ENCODE results near the gene ZBTB4.
"Not testable (repeated sequence)": the region's sequence is repeated elsewhere in the genome, so short reads cannot be mapped to it uniquely, and the experiment has no call there.

Gene ZBTB4

DNA sequence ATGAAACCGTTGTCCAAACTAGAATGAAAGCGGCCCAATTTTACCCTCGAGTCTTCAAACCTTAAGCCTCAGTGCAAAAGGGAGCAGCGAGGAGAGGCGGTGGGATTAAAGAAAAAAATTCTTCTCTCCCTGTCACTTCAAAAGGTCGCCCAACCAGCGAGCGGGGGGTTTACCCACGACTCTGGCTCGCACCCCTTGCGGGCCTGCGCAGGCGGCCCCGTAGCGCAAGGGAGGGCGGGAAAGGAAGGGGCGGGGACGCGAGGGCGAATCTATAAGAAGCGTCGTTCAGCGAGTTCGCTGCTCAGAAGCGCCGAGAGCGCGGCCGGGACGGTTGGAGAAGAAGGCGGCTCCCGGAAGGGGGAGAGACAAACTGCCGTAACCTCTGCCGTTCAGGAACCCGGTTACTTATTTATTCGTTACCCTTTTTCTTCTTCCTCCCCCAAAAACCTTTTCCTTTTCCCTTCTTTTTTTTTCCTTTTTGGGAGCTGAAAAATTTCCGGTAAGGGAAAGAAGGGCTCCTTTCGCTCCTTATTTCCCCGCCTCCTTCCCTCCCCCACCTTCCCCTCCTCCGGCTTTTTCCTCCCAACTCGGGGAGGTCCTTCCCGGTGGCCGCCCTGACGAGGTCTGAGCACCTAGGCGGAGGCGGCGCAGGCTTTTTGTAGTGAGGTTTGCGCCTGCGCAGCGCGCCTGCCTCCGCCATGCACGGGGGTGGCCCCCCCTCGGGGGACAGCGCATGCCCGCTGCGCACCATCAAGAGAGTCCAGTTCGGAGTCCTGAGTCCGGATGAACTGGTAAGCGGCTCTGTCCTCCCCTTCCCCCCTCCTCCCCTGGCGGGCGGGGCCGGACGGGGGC, 4.9 kb upstream of the ZBTB4 start, which contains the start of gene POLR2A:
POLR2A (plus strand) TSS at position 300 of the 852 bp plus-strand sequence.
- no peak for TF ChIP-seq CTCF (IDR thresholded peaks at IDR 0.05; ENCODE audit: low read depth, low read length, missing control alignments)
- peak; percentile 92 for DNase-seq (ENCODE audit: low read depth)
- in situ Hi-C loops (cut with HindIII; ENCODE audit: low sequenced_read_pairs) = no loop called here
- peak within 1 kb of the TSS; percentile 84 for H3K4me3 ChIP-seq (ENCODE audit: low read depth, low read length)

DNA sequence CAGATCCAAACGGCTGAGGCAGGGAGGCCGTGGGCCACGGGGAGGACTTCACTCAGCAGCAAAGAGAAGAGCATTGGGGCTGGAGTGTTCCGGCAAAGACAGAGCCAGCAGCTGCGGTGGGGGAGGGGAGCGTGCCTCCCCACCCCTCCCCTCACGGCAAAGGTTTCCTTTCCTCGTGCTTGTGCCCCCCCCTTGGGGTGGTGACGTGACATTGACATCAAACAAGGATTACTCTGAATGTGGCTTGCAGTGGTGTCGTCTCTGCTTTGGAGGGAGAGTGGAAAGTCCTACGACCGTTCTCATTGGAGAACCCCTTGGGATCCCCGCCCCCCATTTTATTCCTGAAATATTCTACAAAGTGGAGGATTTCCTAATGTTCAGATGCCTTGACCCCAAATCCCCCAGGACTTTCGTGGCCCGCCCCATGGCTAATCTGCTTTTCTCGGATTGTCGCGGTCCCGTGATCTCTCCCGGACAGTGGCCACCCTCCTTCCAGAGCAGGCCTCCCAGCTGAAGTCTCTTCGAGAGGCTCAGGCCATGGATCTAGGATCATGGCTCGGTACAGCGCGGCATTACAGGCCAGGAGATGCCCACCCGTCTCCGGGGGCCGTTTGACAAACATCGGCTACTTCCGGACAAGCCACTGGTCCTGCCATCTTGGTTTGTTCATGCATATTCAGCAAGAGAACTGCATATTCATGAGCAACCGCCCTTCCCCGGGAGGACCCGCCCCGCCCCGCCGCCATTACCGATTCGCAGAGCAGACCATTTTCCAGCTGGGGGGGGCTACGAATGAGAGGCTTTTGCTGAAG, 4.0 kb upstream of the ZBTB4 start:
- in situ Hi-C loops (cut with HindIII; ENCODE audit: low sequenced_read_pairs) = no loop called here
- DNase-seq (ENCODE audit: low read depth) = peak; percentile 76
- TF ChIP-seq CTCF (IDR thresholded peaks at IDR 0.05; ENCODE audit: low read depth, low read length, missing control alignments) = no peak
- H3K4me3 ChIP-seq (ENCODE audit: low read depth, low read length) = peak overlapping the region; percentile 84

GRCh38 chr17:7482742-7483088, 3.3 kb upstream of the ZBTB4 start:
- peak overlapping the region; percentile 84 for H3K4me3 ChIP-seq (ENCODE audit: low read depth, low read length)
- DNase-seq (ENCODE audit: low read depth); in situ Hi-C loops (cut with HindIII; ENCODE audit: low sequenced_read_pairs): not testable (repeated sequence)

DNA sequence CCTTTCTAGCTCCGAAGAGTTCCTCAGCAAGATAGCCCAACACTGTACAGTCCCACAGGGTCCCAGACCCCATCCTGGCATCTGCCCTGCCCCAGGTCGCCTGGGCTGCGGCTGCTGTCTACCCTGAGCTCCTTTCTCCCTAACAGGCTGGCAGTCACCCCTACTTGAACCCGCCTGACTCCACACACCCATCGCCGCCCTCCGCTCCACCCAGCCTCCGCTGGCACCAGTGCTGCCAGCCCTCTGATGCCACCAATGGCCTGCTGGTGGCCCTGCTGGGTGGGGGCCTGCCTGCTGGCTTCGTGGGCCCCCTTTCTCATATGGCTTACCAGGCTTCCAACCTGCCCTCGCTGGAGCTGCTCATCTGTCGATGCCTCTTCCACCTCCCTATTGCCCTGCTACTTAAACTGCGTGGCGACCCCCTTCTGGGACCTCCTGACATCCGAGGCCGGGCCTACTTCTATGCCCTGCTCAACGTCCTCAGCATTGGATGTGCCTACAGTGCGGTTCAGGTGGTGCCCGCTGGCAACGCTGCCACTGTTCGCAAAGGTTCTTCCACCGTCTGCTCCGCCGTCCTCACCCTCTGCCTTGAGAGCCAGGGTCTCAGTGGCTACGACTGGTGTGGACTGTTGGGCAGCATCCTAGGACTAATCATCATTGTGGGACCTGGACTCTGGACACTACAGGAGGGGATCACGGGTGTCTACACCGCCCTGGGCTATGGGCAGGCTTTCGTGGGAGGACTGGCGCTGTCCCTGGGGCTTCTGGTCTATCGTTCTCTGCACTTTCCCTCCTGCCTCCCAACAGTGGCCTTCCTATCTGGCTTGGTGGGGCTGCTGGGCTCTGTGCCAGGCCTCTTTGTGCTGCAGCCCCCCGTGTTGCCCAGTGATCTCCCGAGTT, 2.7 kb upstream of the ZBTB4 start:
- in situ Hi-C loops (cut with HindIII; ENCODE audit: low sequenced_read_pairs); DNase-seq (ENCODE audit: low read depth); H3K4me3 ChIP-seq (ENCODE audit: low read depth, low read length): not testable (repeated sequence)

GRCh38 chr17:7481275-7481674, 1.8 kb upstream of the ZBTB4 start, which contains the start of gene SLC35G6:
Gene SLC35G6, plus strand, starts transcription at chr17:7481446. Its CDS starts 71 bp downstream, at chr17:7481517.
- DNase-seq (ENCODE audit: low read depth); H3K4me3 ChIP-seq (ENCODE audit: low read depth, low read length); in situ Hi-C loops (cut with HindIII; ENCODE audit: low sequenced_read_pairs): not testable (repeated sequence)

DNA sequence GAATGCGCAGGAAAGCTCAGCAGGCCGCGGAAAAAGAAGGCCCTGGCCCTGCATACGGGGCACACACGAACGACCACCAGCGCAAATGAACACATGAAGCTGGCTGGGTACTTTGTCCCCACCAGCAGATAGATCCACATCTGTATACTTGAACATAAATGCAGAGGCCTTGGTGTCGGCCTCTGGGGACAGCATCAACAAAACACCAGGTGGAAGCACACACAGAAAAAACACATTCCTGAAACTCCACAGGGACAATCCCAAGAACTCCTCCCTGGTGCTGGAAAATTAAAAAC, 606 bp upstream of the ZBTB4 start:
- TF ChIP-seq CTCF (IDR thresholded peaks at IDR 0.05; ENCODE audit: low read depth, low read length, missing control alignments) = no peak
- H3K4me3 ChIP-seq (ENCODE audit: low read depth, low read length) = peak overlapping the region; percentile 80
- in situ Hi-C loops (cut with HindIII; ENCODE audit: low sequenced_read_pairs) = no loop called here
- no peak for DNase-seq (ENCODE audit: low read depth)

- peak overlapping the region; percentile 80 for H3K4me3 ChIP-seq (ENCODE audit: low read depth, low read length)
- no peak for DNase-seq (ENCODE audit: low read depth)
- in situ Hi-C loops (cut with HindIII; ENCODE audit: low sequenced_read_pairs) = loop anchor here (5.0 kb wide), 3 partner anchors 46 to 91 kb away; no protein-coding TSS in a partner anchor
- no peak for TF ChIP-seq CTCF (IDR thresholded peaks at IDR 0.05; ENCODE audit: low read depth, low read length, missing control alignments)
Observed at GRCh38 chr17:7478276-7479212, 887 bp downstream of the ZBTB4 start.

Measured in astrocyte of the cerebellum (primary cell).